ENCODE results near the gene DIS3L2. TPM values are rescaled to one million over a fixed set of nuclear protein-coding genes. Genes with fewer than 3 reads are reported as not detected.

The DIS3L2 gene
- total RNA-seq, 1 donor from 2014 or later: 20.6 TPM

DNA sequence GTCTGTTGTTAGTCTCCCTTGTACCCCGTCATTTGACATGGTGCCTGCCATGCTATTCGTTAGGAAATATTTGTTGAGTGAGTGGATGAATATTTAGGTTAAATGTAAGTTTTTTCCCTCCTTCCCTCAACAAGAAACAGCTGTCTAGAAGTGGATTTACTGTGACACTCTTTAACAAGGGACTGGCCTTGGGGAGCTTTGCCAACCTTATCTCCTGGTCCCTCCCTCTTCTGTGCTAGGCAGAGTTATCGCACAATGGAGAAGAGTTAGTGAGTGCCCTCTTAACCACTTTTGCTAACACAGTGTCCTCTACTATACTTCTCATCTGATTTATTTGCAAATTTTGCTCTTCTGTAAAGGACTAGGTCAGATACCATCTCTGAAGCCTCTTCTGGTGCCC is 61.2 kb downstream of the DIS3L2 start:
- TF ChIP-seq, protein P1, sequence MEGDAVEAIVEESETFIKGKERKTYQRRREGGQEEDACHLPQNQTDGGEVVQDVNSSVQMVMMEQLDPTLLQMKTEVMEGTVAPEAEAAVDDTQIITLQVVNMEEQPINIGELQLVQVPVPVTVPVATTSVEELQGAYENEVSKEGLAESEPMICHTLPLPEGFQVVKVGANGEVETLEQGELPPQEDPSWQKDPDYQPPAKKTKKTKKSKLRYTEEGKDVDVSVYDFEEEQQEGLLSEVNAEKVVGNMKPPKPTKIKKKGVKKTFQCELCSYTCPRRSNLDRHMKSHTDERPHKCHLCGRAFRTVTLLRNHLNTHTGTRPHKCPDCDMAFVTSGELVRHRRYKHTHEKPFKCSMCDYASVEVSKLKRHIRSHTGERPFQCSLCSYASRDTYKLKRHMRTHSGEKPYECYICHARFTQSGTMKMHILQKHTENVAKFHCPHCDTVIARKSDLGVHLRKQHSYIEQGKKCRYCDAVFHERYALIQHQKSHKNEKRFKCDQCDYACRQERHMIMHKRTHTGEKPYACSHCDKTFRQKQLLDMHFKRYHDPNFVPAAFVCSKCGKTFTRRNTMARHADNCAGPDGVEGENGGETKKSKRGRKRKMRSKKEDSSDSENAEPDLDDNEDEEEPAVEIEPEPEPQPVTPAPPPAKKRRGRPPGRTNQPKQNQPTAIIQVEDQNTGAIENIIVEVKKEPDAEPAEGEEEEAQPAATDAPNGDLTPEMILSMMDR (IDR thresholded peaks at IDR 0.05): no peak
- H3K27me3 ChIP-seq: no peaks in the 10 kb centered on the region
- H3K36me3 ChIP-seq: peaks cover 8 to 44% of the 10 kb centered on the region in 2 donors
- no peaks in the 10 kb centered on the region for H3K4me1 ChIP-seq
- H3K9me3 ChIP-seq: no peaks in the 10 kb centered on the region
- H3K27ac ChIP-seq: no peak overlapping the region
- no peak for DNase-seq (ENCODE audit: low spot score in 2 of 2)
- intact Hi-C loops (cut with DNase I): no loop called here
- H3K4me3 ChIP-seq: no peak overlapping the region

GRCh38 chr2:232023426-232023825 is 61.9 kb downstream of the DIS3L2 start:
- H3K4me1 ChIP-seq: no peaks in the 10 kb centered on the region
- TF ChIP-seq, protein P1 (IDR thresholded peaks at IDR 0.05): no peak
- intact Hi-C loops (cut with DNase I): no loop called here

DNA sequence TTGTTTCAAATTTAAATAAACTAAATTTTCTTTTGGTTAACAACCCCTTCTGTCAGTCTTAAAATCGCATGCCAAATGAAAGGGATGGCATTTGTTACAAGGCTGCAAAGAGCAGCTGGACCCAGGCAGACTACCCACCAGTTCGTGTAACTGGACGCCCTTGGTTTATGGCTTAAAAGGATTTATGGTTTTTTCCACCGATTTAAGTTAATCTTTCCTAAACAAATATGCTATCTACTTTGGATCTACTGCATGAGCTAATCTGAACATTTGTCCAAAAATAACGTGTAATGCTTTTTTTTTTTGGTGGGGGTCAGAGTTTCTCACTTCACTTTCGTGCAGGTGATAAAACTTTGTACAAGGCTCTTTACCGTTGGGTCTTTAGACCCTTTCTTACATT is 62.9 kb downstream of the DIS3L2 start:
- TF ChIP-seq, protein P1 (IDR thresholded peaks at IDR 0.05): no peak

More at GRCh38 chr2:232023426-232023825, 61.9 kb downstream of the DIS3L2 start:
- Histone ChIP-seq H3K27ac (no peak overlapping the region), H3K36me3 (peaks cover 8 to 44% of the 10 kb centered on the region in 2 donors), H3K9me3 (no peaks in the 10 kb centered on the region), H3K27me3 (no peaks in the 10 kb centered on the region), H3K4me3 (no peak overlapping the region)
- DNase-seq (ENCODE audit: low spot score in 2 of 2): no peak

DNA sequence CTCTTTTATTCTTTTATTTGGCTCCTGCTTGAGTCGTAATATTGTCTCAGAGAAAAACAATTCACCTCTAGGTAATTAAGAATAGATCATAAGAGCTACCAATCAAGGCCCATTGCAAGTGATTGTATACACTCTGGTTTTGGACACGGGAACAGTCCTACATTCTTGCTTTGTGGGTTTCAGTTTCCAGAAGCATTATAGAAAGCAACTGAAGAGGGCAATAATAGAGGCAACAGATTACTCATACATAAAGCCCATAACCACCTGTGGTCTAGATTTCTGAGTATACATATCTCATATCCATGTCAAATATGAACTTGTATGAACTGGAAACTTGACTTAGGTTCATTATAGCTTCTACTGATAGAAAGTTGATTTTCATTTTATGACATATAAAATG is 65.4 kb downstream of the DIS3L2 start:
- TF ChIP-seq, protein P1 (IDR thresholded peaks at IDR 0.05): no peak
- Histone ChIP-seq H3K36me3 (peaks cover 8 to 34% of the 10 kb centered on the region in 2 donors), H3K9me3 (no peaks in the 10 kb centered on the region), H3K4me3 (no peak overlapping the region), H3K27ac (no peak overlapping the region), H3K4me1 (no peaks in the 10 kb centered on the region), H3K27me3 (no peaks in the 10 kb centered on the region)
- intact Hi-C loops (cut with DNase I): no loop called here
- no peak for DNase-seq (ENCODE audit: low spot score in 2 of 2)

More for the DNA sequence above, 62.9 kb downstream of the DIS3L2 start:
- H3K27me3 ChIP-seq: no peaks in the 10 kb centered on the region
- H3K4me3 ChIP-seq: no peak overlapping the region
- peaks cover 8 to 44% of the 10 kb centered on the region in 2 donors for H3K36me3 ChIP-seq
- no peaks in the 10 kb centered on the region for H3K4me1 ChIP-seq
- intact Hi-C loops (cut with DNase I): no loop called here
- H3K27ac ChIP-seq: no peak overlapping the region
- H3K9me3 ChIP-seq: no peaks in the 10 kb centered on the region
- no peak for DNase-seq (ENCODE audit: low spot score in 2 of 2)

GRCh38 chr2:232027530-232027929 is 66.0 kb downstream of the DIS3L2 start:
- no peak overlapping the region for H3K4me3 ChIP-seq
- intact Hi-C loops (cut with DNase I): no loop called here
- H3K4me1 ChIP-seq: no peaks in the 10 kb centered on the region
- H3K27ac ChIP-seq: no peak overlapping the region
- no peaks in the 10 kb centered on the region for H3K27me3 ChIP-seq
- DNase-seq (ENCODE audit: low spot score in 2 of 2): no peak
- TF ChIP-seq, protein P1 (IDR thresholded peaks at IDR 0.05): no peak
- H3K36me3 ChIP-seq: peaks cover 5 to 27% of the 10 kb centered on the region in 2 donors
- H3K9me3 ChIP-seq: no peaks in the 10 kb centered on the region

DNA sequence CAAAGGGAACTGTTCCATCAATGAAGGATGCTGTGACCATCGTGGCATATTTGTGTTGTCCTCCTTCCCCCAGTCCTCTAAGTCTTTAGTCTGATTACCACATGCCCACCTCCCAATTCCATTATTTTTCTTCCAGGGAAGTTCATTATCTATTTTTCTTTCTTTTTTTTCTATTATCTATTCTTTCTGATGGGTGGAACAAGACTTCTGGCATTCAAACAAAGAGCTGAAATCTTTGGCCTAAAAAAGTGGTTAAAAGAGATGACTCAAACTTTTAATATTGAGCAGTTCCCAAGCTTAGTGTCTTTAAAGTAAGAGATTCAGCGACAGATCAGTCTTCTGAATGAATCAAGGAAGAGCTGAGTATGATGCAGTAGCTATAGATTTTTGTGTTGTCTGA is 66.6 kb downstream of the DIS3L2 start:
- H3K9me3 ChIP-seq: no peaks in the 10 kb centered on the region
- H3K4me1 ChIP-seq: no peaks in the 10 kb centered on the region
- no peak for DNase-seq (ENCODE audit: low spot score in 2 of 2)
- intact Hi-C loops (cut with DNase I): no loop called here
- peaks cover 5 to 27% of the 10 kb centered on the region in 2 donors for H3K36me3 ChIP-seq
- no peaks in the 10 kb centered on the region for H3K27me3 ChIP-seq
- no peak overlapping the region for H3K27ac ChIP-seq
- H3K4me3 ChIP-seq: no peak overlapping the region
- TF ChIP-seq, protein P1 (IDR thresholded peaks at IDR 0.05): no peak

All from ascending aorta (tissue), 2 donors.